ENCODE data around the gene SSBP2.
"Not testable (repeated sequence)": the region's sequence is repeated elsewhere in the genome, so short reads cannot be mapped to it uniquely, and the experiment has no call there.

Gene SSBP2

GRCh38 chr5:81407811-81408210, 343.1 kb downstream of the SSBP2 start:
- H3K9me3 ChIP-seq (ENCODE audit: control insufficient read depth, low read length); H3K4me1 ChIP-seq (ENCODE audit: control insufficient read depth, insufficient read depth, low read length); H3K9ac ChIP-seq (ENCODE audit: low read length); H3K36me3 ChIP-seq (ENCODE audit: control insufficient read depth, insufficient read depth, low read length); H3K27me3 ChIP-seq (ENCODE audit: control insufficient read depth, insufficient read depth, low read length); H3K4me3 ChIP-seq (ENCODE audit: low read length): not testable (repeated sequence)

GRCh38 chr5:81405126-81405891, 345.6 kb downstream of the SSBP2 start:
- H3K4me3 ChIP-seq (ENCODE audit: low read length): no peak overlapping the region
- no peak overlapping the region for H3K9ac ChIP-seq (ENCODE audit: low read length)
- no peaks in the 10 kb centered on the region for H3K36me3 ChIP-seq (ENCODE audit: control insufficient read depth, insufficient read depth, low read length)
- H3K9me3 ChIP-seq (ENCODE audit: control insufficient read depth, low read length): no peaks in the 10 kb centered on the region
- H3K27me3 ChIP-seq (ENCODE audit: control insufficient read depth, insufficient read depth, low read length): no peaks in the 10 kb centered on the region
- H3K4me1 ChIP-seq (ENCODE audit: control insufficient read depth, insufficient read depth, low read length): no peaks in the 10 kb centered on the region

- Histone ChIP-seq H3K27me3 (ENCODE audit: control insufficient read depth, insufficient read depth, low read length) (no peaks in the 10 kb centered on the region), H3K4me3 (ENCODE audit: low read length) (no peak overlapping the region), H3K9ac (ENCODE audit: low read length) (no peak overlapping the region), H3K4me1 (ENCODE audit: control insufficient read depth, insufficient read depth, low read length) (no peaks in the 10 kb centered on the region), H3K9me3 (ENCODE audit: control insufficient read depth, low read length) (no peaks in the 10 kb centered on the region), H3K36me3 (ENCODE audit: control insufficient read depth, insufficient read depth, low read length) (no peaks in the 10 kb centered on the region)
Measured at GRCh38 chr5:81402192-81402930, 348.5 kb downstream of the SSBP2 start.

- Histone ChIP-seq H3K9ac (ENCODE audit: low read length) (no peak overlapping the region), H3K4me1 (ENCODE audit: control insufficient read depth, insufficient read depth, low read length) (no peaks in the 10 kb centered on the region), H3K4me3 (ENCODE audit: low read length) (no peak overlapping the region), H3K36me3 (ENCODE audit: control insufficient read depth, insufficient read depth, low read length) (no peaks in the 10 kb centered on the region), H3K27me3 (ENCODE audit: control insufficient read depth, insufficient read depth, low read length) (no peaks in the 10 kb centered on the region), H3K9me3 (ENCODE audit: control insufficient read depth, low read length) (no peaks in the 10 kb centered on the region)
Measured at GRCh38 chr5:81401266-81401665, 349.6 kb downstream of the SSBP2 start.

GRCh38 chr5:81400375-81400774, 350.5 kb downstream of the SSBP2 start:
- no peaks in the 10 kb centered on the region for H3K36me3 ChIP-seq (ENCODE audit: control insufficient read depth, insufficient read depth, low read length)
- H3K9me3 ChIP-seq (ENCODE audit: control insufficient read depth, low read length): no peaks in the 10 kb centered on the region
- H3K9ac ChIP-seq (ENCODE audit: low read length): no peak overlapping the region
- no peak overlapping the region for H3K4me3 ChIP-seq (ENCODE audit: low read length)
- no peaks in the 10 kb centered on the region for H3K27me3 ChIP-seq (ENCODE audit: control insufficient read depth, insufficient read depth, low read length)
- H3K4me1 ChIP-seq (ENCODE audit: control insufficient read depth, insufficient read depth, low read length): no peaks in the 10 kb centered on the region

- H3K36me3 ChIP-seq (ENCODE audit: control insufficient read depth, insufficient read depth, low read length): no peaks in the 10 kb centered on the region
- H3K4me1 ChIP-seq (ENCODE audit: control insufficient read depth, insufficient read depth, low read length): no peaks in the 10 kb centered on the region
- H3K9ac ChIP-seq (ENCODE audit: low read length): no peak overlapping the region
- peaks cover 12% of the 10 kb centered on the region for H3K27me3 ChIP-seq (ENCODE audit: control insufficient read depth, insufficient read depth, low read length)
- no peaks in the 10 kb centered on the region for H3K9me3 ChIP-seq (ENCODE audit: control insufficient read depth, low read length)
- no peak overlapping the region for H3K4me3 ChIP-seq (ENCODE audit: low read length)
Measured at GRCh38 chr5:81398741-81399140, 352.2 kb downstream of the SSBP2 start.

GRCh38 chr5:81397176-81397575, 353.7 kb downstream of the SSBP2 start:
- Histone ChIP-seq H3K36me3 (ENCODE audit: control insufficient read depth, insufficient read depth, low read length) (no peaks in the 10 kb centered on the region), H3K9me3 (ENCODE audit: control insufficient read depth, low read length) (no peaks in the 10 kb centered on the region), H3K4me1 (ENCODE audit: control insufficient read depth, insufficient read depth, low read length) (peaks cover 3% of the 10 kb centered on the region), H3K27me3 (ENCODE audit: control insufficient read depth, insufficient read depth, low read length) (peaks cover 17% of the 10 kb centered on the region), H3K4me3 (ENCODE audit: low read length) (no peak overlapping the region), H3K9ac (ENCODE audit: low read length) (no peak overlapping the region)

- no peaks in the 10 kb centered on the region for H3K9me3 ChIP-seq (ENCODE audit: control insufficient read depth, low read length)
- H3K36me3 ChIP-seq (ENCODE audit: control insufficient read depth, insufficient read depth, low read length): no peaks in the 10 kb centered on the region
- peaks cover 3% of the 10 kb centered on the region for H3K4me1 ChIP-seq (ENCODE audit: control insufficient read depth, insufficient read depth, low read length)
- H3K9ac ChIP-seq (ENCODE audit: low read length): no peak overlapping the region
- H3K27me3 ChIP-seq (ENCODE audit: control insufficient read depth, insufficient read depth, low read length): peaks cover 17% of the 10 kb centered on the region
- H3K4me3 ChIP-seq (ENCODE audit: low read length): no peak overlapping the region
Measured at GRCh38 chr5:81395262-81395661, 355.6 kb downstream of the SSBP2 start.

- Histone ChIP-seq H3K27me3 (ENCODE audit: control insufficient read depth, insufficient read depth, low read length) (peaks cover 17% of the 10 kb centered on the region), H3K9me3 (ENCODE audit: control insufficient read depth, low read length) (no peaks in the 10 kb centered on the region), H3K4me1 (ENCODE audit: control insufficient read depth, insufficient read depth, low read length) (peaks cover 3% of the 10 kb centered on the region), H3K36me3 (ENCODE audit: control insufficient read depth, insufficient read depth, low read length) (no peaks in the 10 kb centered on the region), H3K4me3 (ENCODE audit: low read length) (no peak within 1 kb of the TSS), H3K9ac (ENCODE audit: low read length) (no peak within 1 kb of the TSS)
Measured at GRCh38 chr5:81393783-81394718, 356.8 kb downstream of the SSBP2 start, which contains the start of gene ACOT12. TSS of gene ACOT12 (minus strand) at chr5:81394134. CDS start at chr5:81394114, 20 bp downstream.

GRCh38 chr5:81393430-81393782, 357.5 kb downstream of the SSBP2 start:
- H3K4me1 ChIP-seq (ENCODE audit: control insufficient read depth, insufficient read depth, low read length): peaks cover 3% of the 10 kb centered on the region
- H3K27me3 ChIP-seq (ENCODE audit: control insufficient read depth, insufficient read depth, low read length): peaks cover 17% of the 10 kb centered on the region
- no peak overlapping the region for H3K4me3 ChIP-seq (ENCODE audit: low read length)
- no peak overlapping the region for H3K9ac ChIP-seq (ENCODE audit: low read length)
- H3K36me3 ChIP-seq (ENCODE audit: control insufficient read depth, insufficient read depth, low read length): no peaks in the 10 kb centered on the region
- H3K9me3 ChIP-seq (ENCODE audit: control insufficient read depth, low read length): no peaks in the 10 kb centered on the region

GRCh38 chr5:81389025-81389424, 361.9 kb downstream of the SSBP2 start:
- H3K4me1 ChIP-seq (ENCODE audit: control insufficient read depth, insufficient read depth, low read length): peaks cover 3% of the 10 kb centered on the region
- H3K9me3 ChIP-seq (ENCODE audit: control insufficient read depth, low read length): no peaks in the 10 kb centered on the region
- no peak overlapping the region for H3K4me3 ChIP-seq (ENCODE audit: low read length)
- no peak overlapping the region for H3K9ac ChIP-seq (ENCODE audit: low read length)
- H3K27me3 ChIP-seq (ENCODE audit: control insufficient read depth, insufficient read depth, low read length): peaks cover 6% of the 10 kb centered on the region
- H3K36me3 ChIP-seq (ENCODE audit: control insufficient read depth, insufficient read depth, low read length): no peaks in the 10 kb centered on the region

GRCh38 chr5:81388169-81388568, 362.7 kb downstream of the SSBP2 start:
- no peak overlapping the region for H3K4me3 ChIP-seq (ENCODE audit: low read length)

More at GRCh38 chr5:81388169-81388568, 362.7 kb downstream of the SSBP2 start:
- Histone ChIP-seq H3K9me3 (ENCODE audit: control insufficient read depth, low read length) (no peaks in the 10 kb centered on the region), H3K9ac (ENCODE audit: low read length) (no peak overlapping the region), H3K4me1 (ENCODE audit: control insufficient read depth, insufficient read depth, low read length) (no peaks in the 10 kb centered on the region), H3K27me3 (ENCODE audit: control insufficient read depth, insufficient read depth, low read length) (no peaks in the 10 kb centered on the region), H3K36me3 (ENCODE audit: control insufficient read depth, insufficient read depth, low read length) (no peaks in the 10 kb centered on the region)

Measured in mucosa of stomach (tissue), 1 donor.